GM19238 (cell line): ENCODE measurements around the gene CDC27.
"Not testable (repeated sequence)": the region's sequence is repeated elsewhere in the genome, so short reads cannot be mapped to it uniquely, and the experiment has no call there.

Experiments
- DNase-seq: peaks from one replicate; pipeline ENCODE4 v3.0.0; 2011; ENCODE audit warnings: low spot score; ENCODE audit not compliant: insufficient read length

The CDC27 gene

GRCh38 chr17:47219621-47220475, 30.8 kb upstream of the CDC27 start:
- DNase-seq = no peak

- DNase-seq = no peak
These were observed 29.9 kb upstream of the CDC27 start for GRCh38 chr17:47218896-47219430.

GRCh38 chr17:47217279-47217678, 28.2 kb upstream of the CDC27 start:
- not testable (repeated sequence) for DNase-seq

- DNase-seq = not testable (repeated sequence)
These were observed 27.7 kb upstream of the CDC27 start for GRCh38 chr17:47216821-47217220.

- DNase-seq = no peak
These were observed 25.8 kb upstream of the CDC27 start for GRCh38 chr17:47214931-47215330.

- no peak for DNase-seq
These were observed 24.4 kb upstream of the CDC27 start for GRCh38 chr17:47213540-47213939.

- no peak for DNase-seq
These were observed 23.4 kb upstream of the CDC27 start for GRCh38 chr17:47212458-47212857.

- no peak for DNase-seq
These were observed 21.7 kb upstream of the CDC27 start for GRCh38 chr17:47210779-47211178.

- no peak for DNase-seq
These were observed 21.0 kb upstream of the CDC27 start for GRCh38 chr17:47210105-47210504.

- DNase-seq = no peak
These were observed 20.4 kb upstream of the CDC27 start for GRCh38 chr17:47209499-47209898.

GRCh38 chr17:47208744-47209488, 19.8 kb upstream of the CDC27 start, which contains the start of gene MYL4:
MYL4 (plus strand) TSS chr17:47209348; CDS start chr17:47209423, 75 bp downstream.
- no peak for DNase-seq

- DNase-seq = no peak
These were observed 18.3 kb upstream of the CDC27 start for GRCh38 chr17:47207143-47208067.

GRCh38 chr17:47205419-47205963, 16.4 kb upstream of the CDC27 start:
- peak; percentile 63 for DNase-seq

- no peak for DNase-seq
These were observed 15.8 kb upstream of the CDC27 start for GRCh38 chr17:47204722-47205418.

- DNase-seq = no peak
These were observed 15.1 kb upstream of the CDC27 start for GRCh38 chr17:47203984-47204721.

- DNase-seq = no peak
These were observed 12.1 kb upstream of the CDC27 start for GRCh38 chr17:47201166-47201565.

GRCh38 chr17:47200325-47200664, 11.2 kb upstream of the CDC27 start:
- DNase-seq = no peak

GRCh38 chr17:47199627-47200324, 10.7 kb upstream of the CDC27 start:
- DNase-seq = no peak

GRCh38 chr17:47197821-47198220, 8.7 kb upstream of the CDC27 start:
- no peak for DNase-seq
